Measurements from ENCODE around the gene MAP3K4. TPM values are rescaled to one million over a fixed set of nuclear protein-coding genes. Genes with fewer than 3 reads are reported as not detected.

The MAP3K4 gene
- total RNA-seq, 1 experiment from 2014 or later = 54.3 TPM

GRCh38 chr6:161152527-161152862 is 160.9 kb downstream of the MAP3K4 start:
- Mint-ChIP-seq H3K4me1 (no peaks in the 10 kb centered on the region), H3K4me3 (no peak overlapping the region), H3K27me3 (ENCODE audit: low read depth) (no peaks in the 10 kb centered on the region; the same call in 1 of the 2 replicates), H3K27ac (peak overlapping the region in 1 of 3 experiments; percentile 85; a peak in 1 of 7 replicates), H3K36me3 (ENCODE audit: insufficient read depth in 1 of 3, low read depth in 3 of 3) (peaks cover 33 to 66% (median 50%) of the 10 kb centered on the region in 3 experiments), H3K9me3 (peaks cover 4 to 5% of the 10 kb centered on the region in 2 experiments; a peak in 2 of 5 replicates)
- no peaks in the 10 kb centered on the region for H3K79me1 ChIP-seq (ENCODE audit: insufficient read depth, low read depth, low read length, poor library complexity, severe bottlenecking)
- H2BK120ac ChIP-seq (ENCODE audit: low read depth, low read length, poor library complexity, severe bottlenecking) = no peak overlapping the region
- H3K4me2 ChIP-seq (ENCODE audit: insufficient read depth, insufficient read length, low read length) = no peak overlapping the region
- H2BK5ac ChIP-seq (ENCODE audit: insufficient read length, low read length) = no peak overlapping the region
- no peaks in the 10 kb centered on the region for H3K9me3 ChIP-seq (ENCODE audit: control insufficient read depth, low read depth, low read length)
- no peak overlapping the region for H4K8ac ChIP-seq (replicated peaks; ENCODE audit: insufficient read length, low read depth, low read length)
- no peak overlapping the region for H2AK5ac ChIP-seq (ENCODE audit: insufficient read length, low read length)
- H3K27ac ChIP-seq (ENCODE audit: insufficient read length, low read depth, low read length) = no peak overlapping the region
- no peaks in the 10 kb centered on the region for H4K20me1 ChIP-seq (ENCODE audit: control insufficient read depth, insufficient read depth, insufficient read length)
- H2BK20ac ChIP-seq (ENCODE audit: low read depth, low read length, poor library complexity, severe bottlenecking) = no peak overlapping the region
- no peak overlapping the region for H3K14ac ChIP-seq (ENCODE audit: insufficient read depth, low read length)
- H2BK15ac ChIP-seq (ENCODE audit: low read depth, low read length) = no peak overlapping the region
- no peak overlapping the region for H2BK12ac ChIP-seq (ENCODE audit: insufficient read length, low read depth, low read length)
- H3K27me3 ChIP-seq (ENCODE audit: insufficient read depth, low read length) = no peaks in the 10 kb centered on the region
- no peak overlapping the region for H3K4ac ChIP-seq (ENCODE audit: low read depth, low read length)
- H3K18ac ChIP-seq (ENCODE audit: insufficient read length, low read depth, low read length) = no peak overlapping the region
- no peaks in the 10 kb centered on the region for H3K79me2 ChIP-seq (ENCODE audit: insufficient read depth, low read length)
- no peak overlapping the region for H4K91ac ChIP-seq (ENCODE audit: insufficient read length, low read depth, low read length)
- H3K23me2 ChIP-seq (ENCODE audit: insufficient read length, low read depth, low read length, poor library complexity, severe bottlenecking) = no peaks in the 10 kb centered on the region
- no peak overlapping the region for H3K56ac ChIP-seq (ENCODE audit: insufficient read length, low read depth, low read length)
- H2AFZ ChIP-seq (ENCODE audit: low read length) = no peak overlapping the region
- no peak overlapping the region for H3K9ac ChIP-seq (ENCODE audit: extremely low read depth, insufficient read length, low read length)
- no peak overlapping the region for H4K5ac ChIP-seq (ENCODE audit: insufficient read length, low read depth, low read length)
- TF ChIP-seq CTCF (conservative IDR thresholded peaks at IDR 0.05) = no peak
- DNase-seq = no peak
- no peaks in the 10 kb centered on the region for H3K4me1 ChIP-seq (ENCODE audit: insufficient read depth, low read length)
- no peak overlapping the region for H3T11ph ChIP-seq (ENCODE audit: low read length)
- H3K23ac ChIP-seq (ENCODE audit: insufficient read length, low read depth, low read length) = no peak overlapping the region
- no CpG with 5 or more reads among the region's 9 CpGs for WGBS (ENCODE audit: extremely low coverage, insufficient read length, low lambda C conversion rate)
